GM12891 (cell line): ENCODE results near the gene LRRFIP2.

Experiments
- PAX5 ChIP-seq: IDR thresholded peaks from 2 replicates; pipeline ENCODE4 v1.6.1; 2011; ENCODE audit warnings: low read length, moderate library complexity, mild to moderate bottlenecking; ENCODE audit not compliant: insufficient read depth, severe bottlenecking
- POLR2A ChIP-seq: IDR thresholded peaks from 2 replicates; pipeline ENCODE4 v1.6.1; 2011; ENCODE audit warnings: low read depth, low read length, control low read depth
- POLR2AphosphoS5 ChIP-seq: IDR thresholded peaks from 2 replicates; pipeline ENCODE4 v1.6.1; 2011; ENCODE audit warnings: low read depth, low read length, control low read depth
- POU2F2 ChIP-seq: IDR thresholded peaks from 2 replicates; pipeline ENCODE4 v1.6.1; 2011; ENCODE audit warnings: low read depth, mild to moderate bottlenecking, control low read depth, low read length, moderate library complexity
- SPI1 ChIP-seq: IDR thresholded peaks from 2 replicates; pipeline ENCODE4 v1.6.1; 2011; ENCODE audit warnings: low read depth, low read length, control low read depth
- TAF1 ChIP-seq: IDR thresholded peaks from 2 replicates; pipeline ENCODE4 v1.6.1; 2011; ENCODE audit warnings: low read depth, low read length, control low read depth

DNA sequence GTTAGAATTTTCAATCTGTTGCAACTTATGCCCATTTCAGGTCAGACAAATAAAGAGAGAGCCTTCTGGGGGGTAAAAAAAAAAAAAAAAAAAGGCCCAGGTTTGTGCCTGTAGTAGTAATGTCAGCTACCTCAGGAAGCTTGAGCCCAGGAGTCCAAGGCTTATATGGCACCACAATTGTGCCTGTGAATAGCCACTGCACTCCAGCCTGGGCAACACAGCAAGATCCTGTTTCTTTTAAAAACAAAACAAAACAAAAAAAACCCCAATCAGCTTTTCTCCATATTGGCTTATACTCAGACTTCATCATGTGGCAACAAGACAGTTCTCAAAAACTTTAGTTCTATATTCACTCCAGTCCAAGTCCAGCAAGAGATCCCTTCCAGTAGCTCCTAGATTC, 8.4 kb upstream of the LRRFIP2 start:
- no peak for TF ChIP-seq POU2F2
- no peak for TF ChIP-seq SPI1
- TF ChIP-seq TAF1 = no peak
- no peak for TF ChIP-seq POLR2A
- TF ChIP-seq PAX5 = no peak
- TF ChIP-seq POLR2AphosphoS5 = no peak
